Fibroblast of lung (primary cell): Measurements from ENCODE around the gene AFAP1.

Experiments used
- EZH2 ChIP-seq: IDR thresholded peaks from 2 replicates; pipeline ENCODE4 v1.5.1; 2012; ENCODE audit warnings: low read length, control low read depth, mild to moderate bottlenecking; ENCODE audit errors: missing control alignments
- TF ChIP-seq, protein P1 (sequence below), 2 donors: IDR thresholded peaks in 1 of 2; conservative IDR thresholded peaks in 1 of 2; 1 replicate in 1 of 2; 2 replicates in 1 of 2; pipeline ENCODE4 v1.5.1; 2011 to 2012; ENCODE audit warnings: low read length in 2 of 2, control low read depth in 1 of 2, inconsistent platforms in 1 of 2, low read depth in 1 of 2, mild to moderate bottlenecking in 1 of 2

GRCh38 chr4:7983296-7983695 lies 43.6 kb upstream of the AFAP1 start:
- TF ChIP-seq, protein P1, sequence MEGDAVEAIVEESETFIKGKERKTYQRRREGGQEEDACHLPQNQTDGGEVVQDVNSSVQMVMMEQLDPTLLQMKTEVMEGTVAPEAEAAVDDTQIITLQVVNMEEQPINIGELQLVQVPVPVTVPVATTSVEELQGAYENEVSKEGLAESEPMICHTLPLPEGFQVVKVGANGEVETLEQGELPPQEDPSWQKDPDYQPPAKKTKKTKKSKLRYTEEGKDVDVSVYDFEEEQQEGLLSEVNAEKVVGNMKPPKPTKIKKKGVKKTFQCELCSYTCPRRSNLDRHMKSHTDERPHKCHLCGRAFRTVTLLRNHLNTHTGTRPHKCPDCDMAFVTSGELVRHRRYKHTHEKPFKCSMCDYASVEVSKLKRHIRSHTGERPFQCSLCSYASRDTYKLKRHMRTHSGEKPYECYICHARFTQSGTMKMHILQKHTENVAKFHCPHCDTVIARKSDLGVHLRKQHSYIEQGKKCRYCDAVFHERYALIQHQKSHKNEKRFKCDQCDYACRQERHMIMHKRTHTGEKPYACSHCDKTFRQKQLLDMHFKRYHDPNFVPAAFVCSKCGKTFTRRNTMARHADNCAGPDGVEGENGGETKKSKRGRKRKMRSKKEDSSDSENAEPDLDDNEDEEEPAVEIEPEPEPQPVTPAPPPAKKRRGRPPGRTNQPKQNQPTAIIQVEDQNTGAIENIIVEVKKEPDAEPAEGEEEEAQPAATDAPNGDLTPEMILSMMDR (conservative IDR thresholded peaks at IDR 0.05 in 1 of 2, IDR thresholded peaks at IDR 0.05 in 1 of 2; ENCODE audit: low read depth in 1 of 2, low read length in 2 of 2), result no peak
- TF ChIP-seq EZH2, result no peak
